ENCODE data around the gene TBATA. TPM values are rescaled to one million over a fixed set of nuclear protein-coding genes. Genes with fewer than 3 reads are reported as not detected.

The TBATA gene
- total RNA-seq, 2 donors from 2014 or later, result not detected

GRCh38 chr10:70803775-70804420, 18.7 kb upstream of the TBATA start:
- DNase-seq, result no peak
- no peak overlapping the region for H3K9ac ChIP-seq (ENCODE audit: extremely low read depth, low read length, poor library complexity, severe bottlenecking)
- no peak overlapping the region for H3K27ac ChIP-seq (ENCODE audit: low read depth, low read length)
- Mint-ChIP-seq H3K4me3 (no peak overlapping the region), H3K27ac (no peak overlapping the region), H3K36me3 (ENCODE audit: low read depth) (no peaks in the 10 kb centered on the region), H3K4me1 (peaks cover 3% of the 10 kb centered on the region), H3K27me3 (ENCODE audit: insufficient read depth) (no peaks in the 10 kb centered on the region), H3K9me3 (no peaks in the 10 kb centered on the region)
- WGBS, 2 experiments (ENCODE audit: insufficient coverage in 1 of 2, insufficient read length in 1 of 2), result 87 to 92% methylated on average over 2 of the region's 2 CpGs
- H3K4me3 ChIP-seq (ENCODE audit: low read length), result no peak overlapping the region
- no peaks in the 10 kb centered on the region for H3K4me1 ChIP-seq (ENCODE audit: control insufficient read depth, insufficient read depth, low read length)
- no peaks in the 10 kb centered on the region for H3K27me3 ChIP-seq (ENCODE audit: control insufficient read depth, insufficient read depth, low read length, poor library complexity, severe bottlenecking)
- no peaks in the 10 kb centered on the region for H3K9me3 ChIP-seq (ENCODE audit: control insufficient read depth, low read length)
- TF ChIP-seq, protein P1, sequence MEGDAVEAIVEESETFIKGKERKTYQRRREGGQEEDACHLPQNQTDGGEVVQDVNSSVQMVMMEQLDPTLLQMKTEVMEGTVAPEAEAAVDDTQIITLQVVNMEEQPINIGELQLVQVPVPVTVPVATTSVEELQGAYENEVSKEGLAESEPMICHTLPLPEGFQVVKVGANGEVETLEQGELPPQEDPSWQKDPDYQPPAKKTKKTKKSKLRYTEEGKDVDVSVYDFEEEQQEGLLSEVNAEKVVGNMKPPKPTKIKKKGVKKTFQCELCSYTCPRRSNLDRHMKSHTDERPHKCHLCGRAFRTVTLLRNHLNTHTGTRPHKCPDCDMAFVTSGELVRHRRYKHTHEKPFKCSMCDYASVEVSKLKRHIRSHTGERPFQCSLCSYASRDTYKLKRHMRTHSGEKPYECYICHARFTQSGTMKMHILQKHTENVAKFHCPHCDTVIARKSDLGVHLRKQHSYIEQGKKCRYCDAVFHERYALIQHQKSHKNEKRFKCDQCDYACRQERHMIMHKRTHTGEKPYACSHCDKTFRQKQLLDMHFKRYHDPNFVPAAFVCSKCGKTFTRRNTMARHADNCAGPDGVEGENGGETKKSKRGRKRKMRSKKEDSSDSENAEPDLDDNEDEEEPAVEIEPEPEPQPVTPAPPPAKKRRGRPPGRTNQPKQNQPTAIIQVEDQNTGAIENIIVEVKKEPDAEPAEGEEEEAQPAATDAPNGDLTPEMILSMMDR (conservative IDR thresholded peaks at IDR 0.05), result no peak
- no peaks in the 10 kb centered on the region for H3K36me3 ChIP-seq (ENCODE audit: control insufficient read depth, insufficient read depth, low read length)

- Histone ChIP-seq H3K4me1 (ENCODE audit: control insufficient read depth, insufficient read depth, low read length) (no peaks in the 10 kb centered on the region), H3K27me3 (ENCODE audit: control insufficient read depth, insufficient read depth, low read length, poor library complexity, severe bottlenecking) (no peaks in the 10 kb centered on the region), H3K9me3 (ENCODE audit: control insufficient read depth, low read length) (no peaks in the 10 kb centered on the region), H3K4me3 (ENCODE audit: low read length) (no peak overlapping the region), H3K9ac (ENCODE audit: extremely low read depth, low read length, poor library complexity, severe bottlenecking) (no peak overlapping the region), H3K27ac (ENCODE audit: low read depth, low read length) (no peak overlapping the region), H3K36me3 (ENCODE audit: control insufficient read depth, insufficient read depth, low read length) (no peaks in the 10 kb centered on the region)
- Mint-ChIP-seq H3K9me3 (no peaks in the 10 kb centered on the region), H3K27me3 (ENCODE audit: insufficient read depth) (no peaks in the 10 kb centered on the region), H3K27ac (no peak overlapping the region), H3K4me1 (no peaks in the 10 kb centered on the region), H3K36me3 (ENCODE audit: low read depth) (no peaks in the 10 kb centered on the region), H3K4me3 (no peak overlapping the region)
- WGBS, 2 experiments (ENCODE audit: insufficient coverage in 1 of 2, insufficient read length in 1 of 2), result 80% methylated on average over 1 of the region's 1 CpG; no CpG with 5 or more reads in 1 of the 2 experiments
- no peak for DNase-seq
- TF ChIP-seq, protein P1 (conservative IDR thresholded peaks at IDR 0.05), result no peak
These were observed 16.7 kb upstream of the TBATA start for GRCh38 chr10:70801854-70802253.

GRCh38 chr10:70799124-70799523, 13.9 kb upstream of the TBATA start:
- Mint-ChIP-seq H3K27me3 (ENCODE audit: insufficient read depth) (no peaks in the 10 kb centered on the region), H3K4me3 (no peak overlapping the region), H3K36me3 (ENCODE audit: low read depth) (no peaks in the 10 kb centered on the region), H3K9me3 (no peaks in the 10 kb centered on the region), H3K27ac (no peak overlapping the region), H3K4me1 (no peaks in the 10 kb centered on the region)
- Histone ChIP-seq H3K9me3 (ENCODE audit: control insufficient read depth, low read length) (no peaks in the 10 kb centered on the region), H3K36me3 (ENCODE audit: control insufficient read depth, insufficient read depth, low read length) (no peaks in the 10 kb centered on the region), H3K27me3 (ENCODE audit: control insufficient read depth, insufficient read depth, low read length, poor library complexity, severe bottlenecking) (no peaks in the 10 kb centered on the region), H3K4me3 (ENCODE audit: low read length) (no peak overlapping the region), H3K9ac (ENCODE audit: extremely low read depth, low read length, poor library complexity, severe bottlenecking) (no peak overlapping the region), H3K27ac (ENCODE audit: low read depth, low read length) (no peak overlapping the region), H3K4me1 (ENCODE audit: control insufficient read depth, insufficient read depth, low read length) (no peaks in the 10 kb centered on the region)
- WGBS, 2 experiments (ENCODE audit: insufficient coverage in 1 of 2, insufficient read length in 1 of 2), result 85 to 91% methylated on average over 3 to 5 of the region's 5 CpGs
- TF ChIP-seq, protein P1 (conservative IDR thresholded peaks at IDR 0.05), result no peak
- DNase-seq, result no peak
